HG03354 (cell line): ENCODE results near the gene MRPS11.
"Not testable (repeated sequence)": the region's sequence is repeated elsewhere in the genome, so short reads cannot be mapped to it uniquely, and the experiment has no call there.

ENCODE experiments used
- ATAC-seq: cut with Tn5 transposase; IDR thresholded peaks from one replicate; pipeline ENCODE4 v1.9.1; 2021; ENCODE audit warnings: mild to moderate bottlenecking; ENCODE audit not compliant: unreplicated experiment, poor library complexity, severe bottlenecking

MRPS11 gene

GRCh38 chr15:88487178-88487795, 19.8 kb downstream of the MRPS11 start:
- no peak for ATAC-seq

- ATAC-seq = no peak
These were observed 20.5 kb downstream of the MRPS11 start for GRCh38 chr15:88487796-88488523.

- no peak for ATAC-seq
These were observed 21.8 kb downstream of the MRPS11 start for GRCh38 chr15:88489321-88489720.

GRCh38 chr15:88490036-88490435, 22.5 kb downstream of the MRPS11 start:
- ATAC-seq = no peak

GRCh38 chr15:88491158-88491557, 23.6 kb downstream of the MRPS11 start:
- ATAC-seq = no peak

- ATAC-seq = no peak
These were observed 26.3 kb downstream of the MRPS11 start for GRCh38 chr15:88493844-88494243.

GRCh38 chr15:88497109-88497765, 29.7 kb downstream of the MRPS11 start:
- ATAC-seq = no peak

GRCh38 chr15:88498996-88499395, 31.5 kb downstream of the MRPS11 start:
- ATAC-seq = no peak

GRCh38 chr15:88504445-88504844, 36.9 kb downstream of the MRPS11 start:
- ATAC-seq = no peak

- ATAC-seq = no peak
These were observed 38.2 kb downstream of the MRPS11 start for GRCh38 chr15:88505721-88506120.

- no peak for ATAC-seq
These were observed 39.1 kb downstream of the MRPS11 start for GRCh38 chr15:88506628-88507027.

- ATAC-seq = no peak
These were observed 41.8 kb downstream of the MRPS11 start for GRCh38 chr15:88509321-88509720.

- ATAC-seq = no peak
These were observed 42.5 kb downstream of the MRPS11 start for GRCh38 chr15:88509964-88510363.

- ATAC-seq = no peak
These were observed 43.7 kb downstream of the MRPS11 start for GRCh38 chr15:88511161-88511560.

- ATAC-seq = no peak
These were observed 44.6 kb downstream of the MRPS11 start for GRCh38 chr15:88512078-88512477.

- no peak for ATAC-seq
These were observed 45.1 kb downstream of the MRPS11 start for GRCh38 chr15:88512601-88513000.

GRCh38 chr15:88513195-88513594, 45.7 kb downstream of the MRPS11 start:
- ATAC-seq = no peak

GRCh38 chr15:88518903-88519302, 51.4 kb downstream of the MRPS11 start:
- ATAC-seq = no peak

- ATAC-seq = not testable (repeated sequence)
These were observed 56.6 kb downstream of the MRPS11 start for GRCh38 chr15:88524094-88524493.

GRCh38 chr15:88525418-88525817, 57.9 kb downstream of the MRPS11 start:
- no peak for ATAC-seq

- ATAC-seq = no peak
These were observed 58.9 kb downstream of the MRPS11 start for GRCh38 chr15:88526247-88526879.
